ENCODE results near the gene ZFAND3. TPM values are rescaled to one million over a fixed set of nuclear protein-coding genes. Genes with fewer than 3 reads are reported as not detected.

Gene ZFAND3
- total RNA-seq, 1 donor from 2014 or later: 76.0 TPM

GRCh38 chr6:38079107-38079506 lies 259.6 kb downstream of the ZFAND3 start:
- ATAC-seq (ENCODE audit: poor library complexity) (no peak), DNase-seq (no peak)
- intact Hi-C loops (cut with DNase I): no loop called here

- ATAC-seq (ENCODE audit: poor library complexity) (no peak), DNase-seq (no peak)
- intact Hi-C loops (cut with DNase I): no loop called here
Observed at GRCh38 chr6:38079537-38079936, 260.0 kb downstream of the ZFAND3 start.

GRCh38 chr6:38080360-38080759 lies 260.8 kb downstream of the ZFAND3 start:
- no peak for ATAC-seq (ENCODE audit: poor library complexity)
- intact Hi-C loops (cut with DNase I): no loop called here
- no peak for DNase-seq

- intact Hi-C loops (cut with DNase I): no loop called here
- ATAC-seq (ENCODE audit: poor library complexity) (no peak), DNase-seq (no peak)
Observed at GRCh38 chr6:38080889-38081288, 261.4 kb downstream of the ZFAND3 start.

- ATAC-seq (ENCODE audit: poor library complexity) (no peak), DNase-seq (no peak)
- intact Hi-C loops (cut with DNase I): no loop called here
Observed at GRCh38 chr6:38085031-38085430, 265.5 kb downstream of the ZFAND3 start.

GRCh38 chr6:38086346-38086745 lies 266.8 kb downstream of the ZFAND3 start:
- ATAC-seq (ENCODE audit: poor library complexity) (no peak), DNase-seq (no peak)
- intact Hi-C loops (cut with DNase I): no loop called here

GRCh38 chr6:38088010-38088409 lies 268.5 kb downstream of the ZFAND3 start:
- no peak for ATAC-seq (ENCODE audit: poor library complexity)
- DNase-seq: no peak
- intact Hi-C loops (cut with DNase I): no loop called here

- no peak for ATAC-seq (ENCODE audit: poor library complexity)
- intact Hi-C loops (cut with DNase I): no loop called here
- DNase-seq: no peak
Observed at GRCh38 chr6:38088829-38089228, 269.3 kb downstream of the ZFAND3 start.

GRCh38 chr6:38091613-38092012 lies 272.1 kb downstream of the ZFAND3 start:
- DNase-seq (no peak), ATAC-seq (ENCODE audit: poor library complexity) (peak; percentile 39)
- intact Hi-C loops (cut with DNase I): no loop called here

- DNase-seq (no peak), ATAC-seq (ENCODE audit: poor library complexity) (peak; percentile 55)
- intact Hi-C loops (cut with DNase I): no loop called here
Observed at GRCh38 chr6:38092465-38092864, 272.9 kb downstream of the ZFAND3 start.

GRCh38 chr6:38092964-38093363 lies 273.4 kb downstream of the ZFAND3 start:
- DNase-seq (no peak), ATAC-seq (ENCODE audit: poor library complexity) (no peak)
- intact Hi-C loops (cut with DNase I): no loop called here

GRCh38 chr6:38095054-38095453 lies 275.5 kb downstream of the ZFAND3 start:
- ATAC-seq (ENCODE audit: poor library complexity) (no peak), DNase-seq (no peak)
- intact Hi-C loops (cut with DNase I): no loop called here

- no peak for DNase-seq
- intact Hi-C loops (cut with DNase I): no loop called here
- no peak for ATAC-seq (ENCODE audit: poor library complexity)
Observed at GRCh38 chr6:38099221-38099620, 279.7 kb downstream of the ZFAND3 start.

GRCh38 chr6:38100380-38100779 lies 280.9 kb downstream of the ZFAND3 start:
- intact Hi-C loops (cut with DNase I): no loop called here
- no peak for ATAC-seq (ENCODE audit: poor library complexity)
- DNase-seq: no peak

GRCh38 chr6:38103921-38104320 lies 284.4 kb downstream of the ZFAND3 start:
- ATAC-seq (ENCODE audit: poor library complexity) (no peak), DNase-seq (no peak)
- intact Hi-C loops (cut with DNase I): no loop called here

GRCh38 chr6:38105066-38105465 lies 285.5 kb downstream of the ZFAND3 start:
- DNase-seq: no peak
- ATAC-seq (ENCODE audit: poor library complexity): no peak
- intact Hi-C loops (cut with DNase I): no loop called here

- ATAC-seq (ENCODE audit: poor library complexity) (no peak), DNase-seq (no peak)
- intact Hi-C loops (cut with DNase I): no loop called here
Observed at GRCh38 chr6:38107073-38107472, 287.5 kb downstream of the ZFAND3 start.

- intact Hi-C loops (cut with DNase I): no loop called here
- peak; percentile 73 for ATAC-seq (ENCODE audit: poor library complexity)
- DNase-seq: peak; percentile 47
Observed at GRCh38 chr6:38110481-38110971, 291.0 kb downstream of the ZFAND3 start.

- DNase-seq: no peak
- no peak for ATAC-seq (ENCODE audit: poor library complexity)
- intact Hi-C loops (cut with DNase I): no loop called here
Observed at GRCh38 chr6:38112181-38112580, 292.7 kb downstream of the ZFAND3 start.

- no peak for ATAC-seq (ENCODE audit: poor library complexity)
Observed at GRCh38 chr6:38113825-38114576, 294.5 kb downstream of the ZFAND3 start.

More at GRCh38 chr6:38113825-38114576, 294.5 kb downstream of the ZFAND3 start:
- intact Hi-C loops (cut with DNase I): no loop called here
- no peak for DNase-seq

Measured in Right ventricle myocardium superior (tissue), 1 donor.